ENCODE measurements around the gene LRRC3.
"Not testable (repeated sequence)": the region's sequence is repeated elsewhere in the genome, so short reads cannot be mapped to it uniquely, and the experiment has no call there.

Gene LRRC3

GRCh38 chr21:44479556-44480199 lies 24.4 kb downstream of the LRRC3 start:
- not testable (repeated sequence) for DNase-seq (ENCODE audit: low read depth)

GRCh38 chr21:44480200-44481053 lies 25.1 kb downstream of the LRRC3 start:
- no peak for DNase-seq (ENCODE audit: low read depth)

- no peak for DNase-seq (ENCODE audit: low read depth)
Measured at GRCh38 chr21:44482581-44483287, 27.4 kb downstream of the LRRC3 start.

- DNase-seq (ENCODE audit: low read depth): no peak
Measured at GRCh38 chr21:44483288-44484237, 28.3 kb downstream of the LRRC3 start.

- DNase-seq (ENCODE audit: low read depth): no peak
Measured at GRCh38 chr21:44484498-44485253, 29.4 kb downstream of the LRRC3 start.

- DNase-seq (ENCODE audit: low read depth): no peak
Measured at GRCh38 chr21:44485254-44485793, 30.0 kb downstream of the LRRC3 start.

- DNase-seq (ENCODE audit: low read depth): no peak
Measured at GRCh38 chr21:44485796-44486195, 30.5 kb downstream of the LRRC3 start.

- no peak for DNase-seq (ENCODE audit: low read depth)
Measured at GRCh38 chr21:44486302-44486701, 31.0 kb downstream of the LRRC3 start.

GRCh38 chr21:44487831-44488230 lies 32.5 kb downstream of the LRRC3 start:
- DNase-seq (ENCODE audit: low read depth): no peak

GRCh38 chr21:44489962-44490361 lies 34.7 kb downstream of the LRRC3 start:
- no peak for DNase-seq (ENCODE audit: low read depth)

- DNase-seq (ENCODE audit: low read depth): no peak
Measured at GRCh38 chr21:44490405-44490804, 35.1 kb downstream of the LRRC3 start.

- DNase-seq (ENCODE audit: low read depth): no peak
Measured at GRCh38 chr21:44490816-44491215, 35.5 kb downstream of the LRRC3 start.

GRCh38 chr21:44492567-44493385 lies 37.5 kb downstream of the LRRC3 start:
- DNase-seq (ENCODE audit: low read depth): no peak

- DNase-seq (ENCODE audit: low read depth): no peak
Measured at GRCh38 chr21:44494418-44494817, 39.1 kb downstream of the LRRC3 start.

GRCh38 chr21:44494956-44495355 lies 39.6 kb downstream of the LRRC3 start:
- no peak for DNase-seq (ENCODE audit: low read depth)

GRCh38 chr21:44495611-44496563 lies 40.6 kb downstream of the LRRC3 start:
- DNase-seq (ENCODE audit: low read depth): no peak

GRCh38 chr21:44496564-44497550 lies 41.5 kb downstream of the LRRC3 start:
- no peak for DNase-seq (ENCODE audit: low read depth)

Data from GM04504 (cell line).